ENCODE results near the gene PALD1.

DNA sequence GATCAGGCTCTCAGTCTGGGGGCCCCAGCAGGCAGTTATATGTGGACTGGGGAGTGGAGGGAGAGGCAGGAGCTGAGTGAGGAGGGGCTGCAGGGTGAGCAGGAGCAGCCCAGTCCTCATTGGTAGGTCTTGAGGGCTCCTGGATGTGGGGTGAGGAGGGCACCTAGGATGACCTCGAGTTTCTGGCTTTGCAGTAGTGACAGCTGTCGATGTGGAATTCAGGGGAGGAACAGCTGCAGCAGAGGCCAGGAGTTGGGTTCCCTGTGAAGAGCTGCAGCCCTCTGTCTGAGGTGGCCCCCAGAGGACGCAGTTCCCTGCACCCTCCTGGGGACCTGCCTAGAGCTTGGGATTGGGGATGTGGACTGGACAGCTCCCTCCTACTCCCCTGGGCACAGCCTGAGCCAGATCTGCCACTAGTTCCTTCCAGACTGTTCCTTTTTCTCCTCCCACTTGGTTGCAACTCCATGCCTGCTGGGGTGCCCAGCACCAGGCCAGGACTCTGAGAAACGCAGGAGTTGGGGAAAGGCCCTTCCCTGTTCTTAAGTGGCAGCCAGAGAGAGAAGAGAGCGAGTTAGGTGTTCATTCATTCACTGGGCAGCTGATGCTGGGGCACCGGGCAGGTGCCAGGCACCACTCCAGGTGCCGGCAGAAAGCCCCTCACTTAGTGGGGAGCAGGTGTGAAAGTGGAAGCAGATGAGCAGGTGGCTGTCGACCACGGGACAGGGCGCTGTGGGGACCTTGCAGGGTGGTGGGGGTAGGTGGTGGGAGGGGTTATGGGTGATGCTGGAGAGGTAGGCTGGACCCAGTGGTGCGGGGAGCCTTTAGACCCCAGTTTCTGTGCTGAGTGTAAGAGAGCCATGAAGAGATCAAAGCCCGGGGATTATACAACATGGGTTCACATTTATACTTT is 66.1 kb downstream of the PALD1 start:
- TF ChIP-seq, protein P1, sequence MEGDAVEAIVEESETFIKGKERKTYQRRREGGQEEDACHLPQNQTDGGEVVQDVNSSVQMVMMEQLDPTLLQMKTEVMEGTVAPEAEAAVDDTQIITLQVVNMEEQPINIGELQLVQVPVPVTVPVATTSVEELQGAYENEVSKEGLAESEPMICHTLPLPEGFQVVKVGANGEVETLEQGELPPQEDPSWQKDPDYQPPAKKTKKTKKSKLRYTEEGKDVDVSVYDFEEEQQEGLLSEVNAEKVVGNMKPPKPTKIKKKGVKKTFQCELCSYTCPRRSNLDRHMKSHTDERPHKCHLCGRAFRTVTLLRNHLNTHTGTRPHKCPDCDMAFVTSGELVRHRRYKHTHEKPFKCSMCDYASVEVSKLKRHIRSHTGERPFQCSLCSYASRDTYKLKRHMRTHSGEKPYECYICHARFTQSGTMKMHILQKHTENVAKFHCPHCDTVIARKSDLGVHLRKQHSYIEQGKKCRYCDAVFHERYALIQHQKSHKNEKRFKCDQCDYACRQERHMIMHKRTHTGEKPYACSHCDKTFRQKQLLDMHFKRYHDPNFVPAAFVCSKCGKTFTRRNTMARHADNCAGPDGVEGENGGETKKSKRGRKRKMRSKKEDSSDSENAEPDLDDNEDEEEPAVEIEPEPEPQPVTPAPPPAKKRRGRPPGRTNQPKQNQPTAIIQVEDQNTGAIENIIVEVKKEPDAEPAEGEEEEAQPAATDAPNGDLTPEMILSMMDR (IDR thresholded peaks at IDR 0.05), result no peak
- no peak for TF ChIP-seq POLR2A (IDR thresholded peaks at IDR 0.05; ENCODE audit: low read depth)

Data from esophagus muscularis mucosa (tissue), 3 donors.